ENCODE measurements around the gene BST1.

Gene BST1

DNA sequence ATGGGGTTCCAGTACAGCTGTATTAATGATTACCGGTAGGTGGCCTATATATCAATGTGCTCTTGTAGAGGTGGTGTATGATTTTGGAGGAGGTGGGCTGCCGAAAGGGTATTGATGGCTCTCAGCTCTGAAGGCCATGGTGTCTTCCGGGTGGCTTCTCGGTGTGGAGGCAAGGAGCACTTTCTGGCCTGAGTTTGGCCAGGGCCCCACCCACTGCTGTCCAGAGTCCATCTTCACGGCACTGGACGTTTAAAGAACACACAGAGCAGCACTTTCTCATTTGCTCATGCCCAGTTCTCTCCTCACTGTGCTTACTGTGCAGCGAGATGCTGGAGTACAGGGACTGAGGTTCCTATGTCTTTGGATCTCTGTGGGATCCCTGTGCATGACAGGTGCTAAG, 16.1 kb downstream of the BST1 start:
- no peak for TF ChIP-seq CEBPB (IDR thresholded peaks at IDR 0.05)
- TF ChIP-seq YY1 (IDR thresholded peaks at IDR 0.05; ENCODE audit: low read depth): no peak
- TF ChIP-seq EGR1 (IDR thresholded peaks at IDR 0.05): no peak
- no peak for TF ChIP-seq TCF12 (IDR thresholded peaks at IDR 0.05; ENCODE audit: low read depth)
- TF ChIP-seq, protein P1, sequence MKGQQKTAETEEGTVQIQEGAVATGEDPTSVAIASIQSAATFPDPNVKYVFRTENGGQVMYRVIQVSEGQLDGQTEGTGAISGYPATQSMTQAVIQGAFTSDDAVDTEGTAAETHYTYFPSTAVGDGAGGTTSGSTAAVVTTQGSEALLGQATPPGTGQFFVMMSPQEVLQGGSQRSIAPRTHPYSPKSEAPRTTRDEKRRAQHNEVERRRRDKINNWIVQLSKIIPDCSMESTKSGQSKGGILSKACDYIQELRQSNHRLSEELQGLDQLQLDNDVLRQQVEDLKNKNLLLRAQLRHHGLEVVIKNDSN (IDR thresholded peaks at IDR 0.05): no peak
- no peak for TF ChIP-seq RAD21 (IDR thresholded peaks at IDR 0.05; ENCODE audit: low read depth)
- TF ChIP-seq EP300 (IDR thresholded peaks at IDR 0.05; ENCODE audit: borderline replicate concordance): no peak
- TF ChIP-seq CREB1 (IDR thresholded peaks at IDR 0.05; ENCODE audit: low read depth): no peak

DNA sequence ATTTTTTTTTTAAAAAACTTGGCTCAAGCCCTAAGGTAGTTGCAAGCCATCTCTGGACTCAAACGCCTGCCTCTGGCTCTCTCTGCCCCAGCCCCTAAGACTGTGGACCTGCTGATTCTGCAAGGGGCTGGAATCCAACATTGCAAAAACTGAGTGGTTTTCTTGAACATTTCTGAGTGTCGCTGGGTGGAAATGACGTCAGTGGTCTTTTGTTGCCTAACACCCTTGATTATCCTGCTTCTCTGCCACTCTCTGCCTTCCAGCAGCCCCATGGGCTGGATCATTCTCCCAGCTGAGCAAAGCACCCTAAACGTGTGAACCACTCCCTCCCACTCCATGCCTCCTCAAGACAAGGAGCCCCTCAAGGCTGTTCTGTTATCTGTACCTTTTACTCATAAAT, 16.6 kb downstream of the BST1 start:
- TF ChIP-seq, protein P1 (IDR thresholded peaks at IDR 0.05): no peak
- no peak for TF ChIP-seq EGR1 (IDR thresholded peaks at IDR 0.05)
- no peak for TF ChIP-seq FOXM1 (IDR thresholded peaks at IDR 0.05; ENCODE audit: borderline replicate concordance, low read depth)
- TF ChIP-seq ZBTB7A (IDR thresholded peaks at IDR 0.05; ENCODE audit: low read depth): no peak
- TF ChIP-seq YY1 (IDR thresholded peaks at IDR 0.05; ENCODE audit: low read depth): no peak
- TF ChIP-seq, protein P2, sequence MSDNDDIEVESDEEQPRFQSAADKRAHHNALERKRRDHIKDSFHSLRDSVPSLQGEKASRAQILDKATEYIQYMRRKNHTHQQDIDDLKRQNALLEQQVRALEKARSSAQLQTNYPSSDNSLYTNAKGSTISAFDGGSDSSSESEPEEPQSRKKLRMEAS (IDR thresholded peaks at IDR 0.05): no peak
- TF ChIP-seq CEBPB (IDR thresholded peaks at IDR 0.05): no peak
- no peak for TF ChIP-seq TAF1 (IDR thresholded peaks at IDR 0.05; ENCODE audit: low read depth)
- no peak for TF ChIP-seq NFIC (IDR thresholded peaks at IDR 0.05)
- no peak for TF ChIP-seq TCF12 (IDR thresholded peaks at IDR 0.05; ENCODE audit: low read depth)
- no peak for TF ChIP-seq RAD21 (IDR thresholded peaks at IDR 0.05; ENCODE audit: low read depth)
- TF ChIP-seq, protein P3, sequence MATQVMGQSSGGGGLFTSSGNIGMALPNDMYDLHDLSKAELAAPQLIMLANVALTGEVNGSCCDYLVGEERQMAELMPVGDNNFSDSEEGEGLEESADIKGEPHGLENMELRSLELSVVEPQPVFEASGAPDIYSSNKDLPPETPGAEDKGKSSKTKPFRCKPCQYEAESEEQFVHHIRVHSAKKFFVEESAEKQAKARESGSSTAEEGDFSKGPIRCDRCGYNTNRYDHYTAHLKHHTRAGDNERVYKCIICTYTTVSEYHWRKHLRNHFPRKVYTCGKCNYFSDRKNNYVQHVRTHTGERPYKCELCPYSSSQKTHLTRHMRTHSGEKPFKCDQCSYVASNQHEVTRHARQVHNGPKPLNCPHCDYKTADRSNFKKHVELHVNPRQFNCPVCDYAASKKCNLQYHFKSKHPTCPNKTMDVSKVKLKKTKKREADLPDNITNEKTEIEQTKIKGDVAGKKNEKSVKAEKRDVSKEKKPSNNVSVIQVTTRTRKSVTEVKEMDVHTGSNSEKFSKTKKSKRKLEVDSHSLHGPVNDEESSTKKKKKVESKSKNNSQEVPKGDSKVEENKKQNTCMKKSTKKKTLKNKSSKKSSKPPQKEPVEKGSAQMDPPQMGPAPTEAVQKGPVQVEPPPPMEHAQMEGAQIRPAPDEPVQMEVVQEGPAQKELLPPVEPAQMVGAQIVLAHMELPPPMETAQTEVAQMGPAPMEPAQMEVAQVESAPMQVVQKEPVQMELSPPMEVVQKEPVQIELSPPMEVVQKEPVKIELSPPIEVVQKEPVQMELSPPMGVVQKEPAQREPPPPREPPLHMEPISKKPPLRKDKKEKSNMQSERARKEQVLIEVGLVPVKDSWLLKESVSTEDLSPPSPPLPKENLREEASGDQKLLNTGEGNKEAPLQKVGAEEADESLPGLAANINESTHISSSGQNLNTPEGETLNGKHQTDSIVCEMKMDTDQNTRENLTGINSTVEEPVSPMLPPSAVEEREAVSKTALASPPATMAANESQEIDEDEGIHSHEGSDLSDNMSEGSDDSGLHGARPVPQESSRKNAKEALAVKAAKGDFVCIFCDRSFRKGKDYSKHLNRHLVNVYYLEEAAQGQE (IDR thresholded peaks at IDR 0.05; ENCODE audit: low read depth): no peak
- TF ChIP-seq EP300 (IDR thresholded peaks at IDR 0.05; ENCODE audit: borderline replicate concordance): no peak
- no peak for TF ChIP-seq TEAD4 (IDR thresholded peaks at IDR 0.05)
- no peak for TF ChIP-seq CREB1 (IDR thresholded peaks at IDR 0.05; ENCODE audit: low read depth)

DNA sequence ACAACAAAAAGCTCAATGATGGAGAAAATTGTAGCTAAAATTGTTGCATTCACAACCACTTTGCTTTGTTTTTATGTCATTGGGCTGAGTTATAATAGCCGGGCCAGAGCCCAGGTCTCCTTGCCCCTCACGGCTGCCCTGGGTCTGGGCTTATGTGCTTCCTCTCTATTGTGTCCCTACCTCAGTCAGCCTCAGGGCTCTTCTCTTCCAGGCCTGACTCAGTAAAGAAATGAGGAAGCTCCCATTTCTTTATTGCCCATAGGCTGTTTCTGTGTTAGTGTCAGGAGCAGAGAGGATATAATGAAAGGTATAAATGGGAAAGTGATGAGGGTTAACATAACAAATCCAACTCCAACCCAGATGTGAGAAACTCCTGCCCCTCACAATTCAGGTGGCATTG, 18.0 kb downstream of the BST1 start:
- TF ChIP-seq EP300 (IDR thresholded peaks at IDR 0.05; ENCODE audit: borderline replicate concordance) (no peak), CEBPB (IDR thresholded peaks at IDR 0.05) (no peak), RAD21 (IDR thresholded peaks at IDR 0.05; ENCODE audit: low read depth) (no peak), TCF12 (IDR thresholded peaks at IDR 0.05; ENCODE audit: low read depth) (no peak), ZBTB7A (IDR thresholded peaks at IDR 0.05; ENCODE audit: low read depth) (no peak), YY1 (IDR thresholded peaks at IDR 0.05; ENCODE audit: low read depth) (no peak), FOXM1 (IDR thresholded peaks at IDR 0.05; ENCODE audit: borderline replicate concordance, low read depth) (no peak), TEAD4 (IDR thresholded peaks at IDR 0.05) (no peak), CREB1 (IDR thresholded peaks at IDR 0.05; ENCODE audit: low read depth) (no peak), NFIC (IDR thresholded peaks at IDR 0.05) (no peak), TAF1 (IDR thresholded peaks at IDR 0.05; ENCODE audit: low read depth) (no peak), EGR1 (IDR thresholded peaks at IDR 0.05) (no peak)
- TF ChIP-seq, protein P3 (IDR thresholded peaks at IDR 0.05; ENCODE audit: low read depth): no peak
- TF ChIP-seq, protein P1 (IDR thresholded peaks at IDR 0.05): no peak
- TF ChIP-seq, protein P2 (IDR thresholded peaks at IDR 0.05): no peak

DNA sequence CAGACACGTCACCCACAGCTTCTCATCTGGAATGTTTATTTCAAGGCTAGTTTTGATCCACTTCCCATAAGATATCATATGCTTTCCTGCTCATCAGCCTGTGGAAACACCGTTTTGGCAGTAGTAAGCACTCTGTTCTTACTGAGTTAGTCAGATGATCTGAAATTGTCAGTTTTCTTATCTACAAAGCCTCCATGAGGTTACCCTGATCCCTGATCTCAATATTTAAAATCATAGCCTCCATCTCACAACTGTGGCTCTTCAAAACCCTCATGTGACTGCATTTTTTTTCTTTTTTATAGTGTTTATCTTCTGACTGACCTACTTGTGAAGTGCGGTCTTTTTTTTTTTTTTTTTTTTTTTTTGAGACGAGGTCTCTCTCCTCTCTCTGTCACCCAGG, 22.7 kb downstream of the BST1 start:
- TF ChIP-seq, protein P1 (IDR thresholded peaks at IDR 0.05): no peak
- TF ChIP-seq TEAD4 (IDR thresholded peaks at IDR 0.05) (no peak), TCF12 (IDR thresholded peaks at IDR 0.05; ENCODE audit: low read depth) (no peak), CREB1 (IDR thresholded peaks at IDR 0.05; ENCODE audit: low read depth) (no peak), RAD21 (IDR thresholded peaks at IDR 0.05; ENCODE audit: low read depth) (no peak), CEBPB (IDR thresholded peaks at IDR 0.05) (no peak), FOXM1 (IDR thresholded peaks at IDR 0.05; ENCODE audit: borderline replicate concordance, low read depth) (no peak), NFIC (IDR thresholded peaks at IDR 0.05) (no peak), EGR1 (IDR thresholded peaks at IDR 0.05) (no peak), ZBTB7A (IDR thresholded peaks at IDR 0.05; ENCODE audit: low read depth) (no peak), YY1 (IDR thresholded peaks at IDR 0.05; ENCODE audit: low read depth) (no peak), TAF1 (IDR thresholded peaks at IDR 0.05; ENCODE audit: low read depth) (no peak), EP300 (IDR thresholded peaks at IDR 0.05; ENCODE audit: borderline replicate concordance) (no peak)
- TF ChIP-seq, protein P2 (IDR thresholded peaks at IDR 0.05): no peak
- TF ChIP-seq, protein P3 (IDR thresholded peaks at IDR 0.05; ENCODE audit: low read depth): no peak
